Femur (tissue), 1 donor: ENCODE data around the gene S100A7A.

ENCODE experiments used
- DNase-seq: peaks from one replicate; pipeline ENCODE4 v3.0.0-alpha.2; 2017

S100A7A gene

DNA sequence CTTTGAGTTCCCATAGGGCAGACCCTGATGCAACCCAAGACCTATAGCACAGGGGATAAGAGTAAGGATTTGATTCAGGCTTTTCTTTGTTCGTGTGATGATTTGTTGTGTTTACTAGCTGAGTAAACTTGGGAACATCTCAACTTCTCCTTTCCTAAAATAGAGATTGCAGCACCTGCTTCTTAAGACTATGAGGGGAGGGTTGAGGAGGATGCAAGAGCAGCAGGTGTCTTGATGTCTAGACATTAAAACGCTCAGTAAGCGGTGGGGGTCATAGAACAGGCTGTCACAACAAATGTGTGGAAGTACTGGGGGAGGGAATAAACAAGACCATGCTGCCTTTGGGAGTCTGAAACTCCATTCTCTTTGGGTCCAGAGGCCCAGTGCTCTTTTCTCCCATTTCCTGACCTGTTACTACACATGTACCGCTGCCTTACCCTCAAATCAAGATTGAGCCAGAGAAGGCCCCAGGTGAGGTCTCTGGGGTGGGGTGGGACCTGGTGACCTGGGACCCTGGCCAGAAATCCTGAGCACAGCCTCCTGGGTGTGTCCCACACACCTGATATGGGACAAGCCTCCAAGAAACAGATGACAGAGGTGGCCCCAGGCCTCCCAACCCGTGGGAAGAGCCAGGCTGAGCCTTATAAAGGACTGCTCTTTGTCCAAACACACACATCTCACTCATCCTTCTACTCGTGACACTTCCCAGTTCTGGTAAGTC lies at the start of gene S100A7A:
S100A7A (plus strand) TSS at position 671 of the 721 bp plus-strand sequence. CDS start 1,563 bp downstream, outside the sequence.
- no peak for DNase-seq

DNA sequence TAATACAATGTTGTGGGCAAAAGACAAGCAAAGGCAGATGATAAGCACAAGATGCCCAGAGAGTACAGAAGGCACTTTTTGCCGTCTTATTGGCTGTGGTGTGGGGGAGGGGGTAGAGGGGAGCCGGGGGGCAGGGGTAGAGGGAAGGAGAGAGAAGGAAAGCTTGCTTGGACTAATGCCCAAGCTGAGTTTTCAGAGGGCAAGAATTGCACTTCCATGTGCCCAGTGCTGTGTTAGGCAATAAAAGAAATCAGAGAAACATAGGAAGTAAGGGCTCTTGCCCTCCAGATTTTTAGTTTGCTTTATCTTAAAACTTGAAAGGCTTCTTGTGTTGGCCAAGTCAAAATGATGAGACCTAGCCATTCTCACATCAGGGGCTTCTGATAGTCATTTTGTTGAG lies 49.2 kb upstream of the S100A7A start:
- no peak for DNase-seq

DNA sequence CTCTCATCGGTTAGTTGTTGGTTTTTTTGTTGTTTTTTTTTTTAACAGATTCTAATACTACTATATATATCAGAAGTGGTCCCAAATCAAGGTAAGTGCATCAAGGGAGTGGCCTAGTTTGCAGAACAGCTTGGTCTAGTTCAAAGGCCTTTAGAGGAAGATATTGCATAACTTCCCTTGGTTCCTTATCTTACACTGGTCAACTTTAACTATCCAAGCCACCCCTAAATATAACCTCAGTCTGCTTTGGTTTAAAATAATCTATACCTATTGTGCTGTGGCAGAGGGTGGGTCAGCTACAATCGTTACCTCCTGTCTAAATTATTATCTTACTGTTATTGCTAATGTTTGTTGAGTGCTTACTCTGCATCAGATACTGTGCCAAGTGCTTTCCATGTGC lies 47.8 kb upstream of the S100A7A start:
- DNase-seq: no peak

DNA sequence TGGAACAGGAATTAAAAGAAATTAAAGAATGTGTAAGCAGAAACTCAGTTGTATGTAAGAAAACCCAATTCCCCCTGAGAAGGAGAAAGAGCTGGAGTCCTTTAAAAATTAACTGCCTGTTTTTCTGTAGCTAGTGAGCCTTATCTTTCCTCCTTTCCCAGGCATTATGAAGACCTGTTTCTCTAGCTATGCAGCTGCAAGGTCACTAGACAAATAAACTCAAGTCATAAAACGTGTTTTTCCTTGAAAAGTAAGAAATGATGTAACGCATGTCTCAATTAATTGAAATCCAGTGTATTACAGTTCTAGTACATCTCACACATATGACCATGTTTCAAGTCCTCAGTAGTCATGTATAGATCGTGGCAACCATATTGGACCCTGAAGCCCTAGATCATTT lies 46.2 kb upstream of the S100A7A start:
- no peak for DNase-seq

DNA sequence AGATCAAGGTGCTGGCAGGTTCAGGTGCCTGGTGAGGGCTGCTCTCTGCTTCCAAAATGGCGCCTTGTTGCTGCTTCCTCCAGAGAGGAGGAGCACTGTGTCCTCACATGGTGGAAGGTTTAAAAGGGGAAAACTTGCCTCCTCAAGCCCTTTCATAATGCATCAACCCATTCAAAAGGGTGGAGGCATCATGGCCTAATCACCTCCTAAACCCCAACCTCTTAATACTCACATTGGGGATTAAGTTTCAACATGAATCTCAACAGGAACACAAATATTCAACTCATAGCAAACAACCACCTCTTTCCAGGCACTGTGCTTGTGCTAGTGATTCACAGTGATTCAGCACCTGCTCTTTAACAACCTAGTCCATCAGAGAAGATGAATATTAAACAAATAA lies 45.1 kb upstream of the S100A7A start:
- no peak for DNase-seq

DNA sequence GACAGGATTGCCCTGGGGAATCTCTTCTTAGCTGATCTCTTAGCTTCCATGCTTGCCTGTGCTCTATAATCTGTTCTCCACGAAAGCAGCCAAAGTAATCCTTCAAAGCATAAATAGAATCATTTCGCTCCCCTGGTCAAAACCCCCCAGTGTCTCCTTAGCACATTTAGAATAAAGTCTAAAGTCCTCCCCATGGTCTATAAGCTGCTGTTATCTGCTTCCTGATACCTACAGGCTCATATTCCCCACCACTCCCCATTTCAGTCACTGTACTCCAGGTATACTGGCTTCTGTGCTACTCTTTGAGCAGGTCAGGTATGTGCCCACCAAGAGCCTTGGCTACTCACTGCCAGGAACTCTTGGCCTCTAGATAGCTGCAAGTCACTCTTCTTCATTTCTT lies 43.7 kb upstream of the S100A7A start:
- DNase-seq: no peak

DNA sequence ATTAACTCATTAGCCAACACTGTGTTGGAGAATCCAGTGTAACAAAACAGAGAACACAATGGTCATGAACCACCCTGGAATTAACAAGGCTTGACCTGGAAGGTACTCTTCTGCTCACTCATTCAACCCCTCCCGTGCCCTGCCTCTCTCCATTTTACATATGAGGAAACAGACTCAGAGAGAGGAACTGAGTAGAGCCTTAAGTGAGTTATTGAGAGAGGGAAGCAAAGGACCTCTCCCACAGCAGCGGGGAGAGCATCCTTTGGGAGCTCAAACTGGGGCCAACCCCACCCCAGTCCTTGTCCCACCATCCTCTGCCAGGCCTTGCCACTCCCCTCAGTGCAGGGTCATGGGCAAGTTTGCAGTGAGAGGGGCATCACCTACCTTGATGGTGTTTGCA lies 42.2 kb upstream of the S100A7A start:
- no peak for DNase-seq

DNA sequence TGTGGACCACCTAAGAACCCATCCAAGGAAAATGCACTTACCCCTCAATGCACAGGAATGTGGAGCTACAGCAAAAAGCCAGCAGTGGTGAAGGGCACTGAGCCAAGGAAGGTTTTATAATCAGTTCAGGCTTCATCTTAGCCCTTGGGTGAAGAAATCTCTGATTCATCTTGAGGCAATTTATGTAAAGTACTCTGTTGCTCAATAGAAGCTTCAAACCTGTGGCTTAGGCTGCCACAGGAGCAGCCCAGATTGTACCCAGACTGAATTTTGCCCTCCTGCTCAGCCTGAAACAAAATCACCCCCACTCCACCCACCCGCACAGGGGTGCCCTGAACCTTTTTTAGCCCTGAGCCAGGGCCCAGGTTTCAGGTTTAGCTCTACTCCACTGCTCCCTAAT lies 40.8 kb upstream of the S100A7A start, which contains the start of gene S100A12:
S100A12 (minus strand) TSS at position 111 of the 400 bp plus-strand sequence. CDS start 1,029 bp downstream, outside the sequence.
- no peak for DNase-seq

DNA sequence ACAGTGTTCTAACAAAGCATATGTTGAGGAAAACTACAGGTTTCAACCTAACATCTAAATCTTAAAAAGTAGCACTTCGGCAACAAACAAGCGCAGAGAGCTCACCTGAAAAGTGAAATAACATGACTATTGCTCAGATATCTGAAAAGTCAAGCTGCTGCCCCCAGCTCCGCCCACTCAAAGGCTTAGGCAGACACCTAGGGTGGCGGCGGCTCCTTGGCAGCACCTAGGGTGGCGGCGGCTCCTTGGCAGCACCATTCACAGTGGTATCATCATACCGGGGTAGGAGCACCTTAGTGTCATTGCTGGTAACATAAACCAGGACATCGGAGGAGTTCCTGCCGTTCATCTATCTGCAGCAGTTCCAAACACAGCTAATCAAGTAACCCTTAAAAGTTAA lies 36.7 kb upstream of the S100A7A start:
- no peak for DNase-seq

DNA sequence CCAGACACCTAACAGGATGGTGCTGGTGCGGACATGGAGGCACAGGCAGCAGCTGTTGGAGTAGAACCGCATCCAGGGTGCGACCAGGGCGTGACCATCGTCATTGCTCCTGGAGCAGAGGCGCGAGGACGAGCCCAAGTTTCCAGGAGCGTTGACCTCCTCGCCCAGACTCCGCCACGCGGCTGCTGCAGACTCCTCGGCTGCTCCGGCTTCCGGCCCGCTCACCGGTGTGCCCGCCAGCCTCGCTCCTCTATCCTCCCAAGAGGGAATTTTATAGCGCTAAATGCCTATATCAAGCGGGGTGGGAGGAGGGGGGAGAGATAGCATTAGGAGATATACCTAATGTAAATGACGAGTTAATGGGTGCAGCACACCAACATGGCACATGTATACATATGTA lies 35.6 kb upstream of the S100A7A start:
- no peak for DNase-seq

DNA sequence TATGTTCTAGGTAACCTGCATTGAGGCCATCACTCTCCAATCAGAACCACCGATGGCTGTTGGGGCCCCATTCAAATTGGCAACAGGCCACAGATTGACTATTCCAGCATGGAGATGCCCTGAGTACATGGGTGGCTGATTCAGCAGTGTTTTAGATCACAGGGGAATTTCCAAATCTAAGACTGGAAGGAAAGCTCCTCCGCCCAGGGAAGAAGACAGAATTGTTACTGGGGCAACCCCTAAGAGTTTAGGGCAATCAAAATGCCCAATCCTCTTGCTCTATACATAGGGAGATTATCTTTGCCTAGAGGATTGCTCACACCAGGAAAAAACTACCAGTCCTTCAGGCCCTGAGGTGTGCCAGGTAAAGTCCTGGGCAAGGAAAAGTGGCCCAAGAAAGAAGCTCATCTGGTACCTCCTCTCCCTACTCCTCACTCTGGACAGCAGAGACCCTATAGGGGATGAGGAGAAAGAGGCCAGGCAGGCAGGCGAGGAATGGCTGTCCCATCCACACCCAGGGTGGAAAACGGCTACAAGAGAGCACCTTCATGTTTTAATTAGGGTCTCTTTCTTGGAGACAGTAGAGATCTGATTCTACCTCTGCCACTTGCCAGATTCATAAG lies 31.3 kb upstream of the S100A7A start:
- DNase-seq: no peak

DNA sequence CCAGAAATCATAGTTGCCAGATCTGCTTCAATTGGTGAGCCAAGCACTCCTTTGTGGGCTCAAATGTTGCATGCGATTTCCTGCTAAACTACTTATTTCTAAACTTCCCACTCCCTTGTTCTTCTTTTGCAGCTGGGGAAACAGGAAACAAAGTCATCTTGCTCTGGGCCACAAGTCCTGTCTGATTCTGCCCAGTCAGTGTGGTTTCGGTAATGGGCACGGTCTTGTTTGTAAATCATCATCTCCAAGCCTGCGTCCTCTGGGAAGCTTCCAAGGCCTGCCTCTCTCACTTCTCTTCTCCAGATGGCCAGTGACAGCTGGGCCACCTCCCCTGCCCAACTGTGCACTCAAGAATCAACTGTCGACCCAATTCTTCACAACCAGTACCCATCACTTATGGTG lies 29.8 kb upstream of the S100A7A start:
- peak; percentile 58 for DNase-seq

DNA sequence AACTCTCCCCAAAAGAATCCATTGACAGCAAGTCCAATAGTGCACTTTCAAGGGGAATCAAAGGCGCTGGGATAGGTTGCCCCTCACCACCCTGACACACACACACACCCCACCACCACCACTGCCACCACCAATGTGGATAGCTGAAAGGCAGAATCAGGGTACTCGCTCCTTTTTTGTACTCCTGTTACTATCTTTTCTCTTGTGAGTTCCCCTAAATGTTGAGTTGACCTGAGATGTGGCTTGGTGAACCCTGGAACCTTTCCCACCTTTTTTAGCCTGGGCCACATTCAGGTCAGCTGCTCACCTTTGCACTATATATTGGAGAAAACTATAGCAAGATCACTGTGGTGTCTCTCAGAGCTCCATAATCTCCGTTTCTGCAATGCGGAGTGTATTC lies 29.3 kb upstream of the S100A7A start:
- no peak for DNase-seq

DNA sequence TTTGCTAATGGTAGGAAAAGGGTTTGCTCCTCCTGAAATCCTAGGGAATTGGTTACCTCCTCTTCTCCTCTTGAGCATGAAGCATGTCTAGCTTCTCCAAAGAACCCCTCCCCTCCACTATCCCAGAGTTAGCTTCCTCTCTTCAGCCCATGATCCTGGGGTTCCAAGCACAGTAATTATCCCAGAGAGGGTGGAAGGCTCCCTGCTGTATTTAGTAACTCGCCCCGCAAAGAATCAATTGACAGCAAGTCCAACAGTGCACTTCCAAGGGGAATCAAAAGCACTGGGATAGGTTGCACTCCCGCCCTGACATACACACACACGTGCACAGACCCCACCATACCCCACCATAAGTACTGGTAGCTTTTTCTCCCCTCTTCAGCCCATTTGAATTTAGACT lies 28.5 kb upstream of the S100A7A start:
- no peak for DNase-seq

GRCh38 chr1:153389401-153389800 lies 26.9 kb upstream of the S100A7A start:
- no peak for DNase-seq

- no peak for DNase-seq
These were observed 26.1 kb upstream of the S100A7A start for GRCh38 chr1:153389973-153390879.

DNA sequence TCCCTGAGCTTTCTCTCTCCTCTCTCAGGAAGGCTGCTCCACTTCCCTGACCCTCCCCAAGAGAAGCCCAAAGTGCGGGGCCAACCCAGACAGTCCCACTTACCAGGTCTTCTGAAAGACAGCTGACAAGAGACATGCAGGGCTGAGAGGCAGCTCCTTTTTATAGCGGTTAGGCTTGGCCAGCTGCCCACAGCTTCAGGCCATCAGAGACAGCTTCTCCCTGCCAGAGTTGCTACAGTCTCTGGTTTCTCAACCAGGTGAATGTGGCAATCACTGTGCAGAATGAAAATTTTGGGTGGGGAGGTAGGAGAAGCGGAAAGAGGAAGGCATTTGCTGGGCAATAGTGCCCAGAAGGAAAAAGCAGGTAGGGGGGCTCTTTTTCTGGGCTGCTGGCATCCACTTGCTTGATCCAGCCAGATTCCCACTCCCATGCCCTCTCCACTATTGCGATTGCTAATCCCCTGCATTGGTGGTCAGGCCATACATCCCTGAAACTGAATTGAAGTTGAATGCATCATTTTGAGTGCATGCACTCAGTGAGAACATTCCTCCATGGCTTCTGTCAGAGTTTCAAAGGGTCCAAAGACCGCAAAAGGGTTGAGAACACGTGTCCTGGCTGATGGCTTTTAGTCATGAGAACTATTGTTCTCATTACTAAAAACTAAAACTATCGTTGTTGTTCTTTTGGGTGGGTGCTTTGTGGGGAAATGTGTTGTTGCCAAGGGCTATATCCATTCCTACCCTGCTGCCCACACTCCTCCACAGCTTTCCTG lies 25.2 kb upstream of the S100A7A start, which contains the start of gene S100A8:
S100A8 (minus strand) TSS at position 136 of the 773 bp plus-strand sequence. CDS start 538 bp downstream, outside the sequence.
- peak; percentile 67 for DNase-seq

DNA sequence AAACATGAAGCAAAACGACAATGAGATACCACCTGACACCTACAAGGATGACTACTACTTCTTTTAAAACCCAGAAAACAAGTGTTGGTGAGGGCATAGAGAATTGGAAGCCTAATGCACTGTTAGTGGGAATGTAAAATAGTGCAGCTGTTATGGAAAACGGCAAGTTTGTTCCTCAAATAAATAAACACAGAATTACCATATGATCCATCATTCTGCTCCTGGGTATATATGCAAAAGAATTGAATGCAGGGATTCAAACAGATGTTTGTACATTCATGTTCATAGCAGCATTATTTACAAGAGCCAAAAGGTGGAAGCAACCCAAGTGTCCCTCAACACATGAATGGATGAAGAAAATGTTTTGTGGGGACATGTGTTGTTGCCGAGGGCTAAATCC lies 24.1 kb upstream of the S100A7A start:
- DNase-seq: no peak

- DNase-seq: no peak
These were observed 23.5 kb upstream of the S100A7A start for GRCh38 chr1:153392822-153393221.

DNA sequence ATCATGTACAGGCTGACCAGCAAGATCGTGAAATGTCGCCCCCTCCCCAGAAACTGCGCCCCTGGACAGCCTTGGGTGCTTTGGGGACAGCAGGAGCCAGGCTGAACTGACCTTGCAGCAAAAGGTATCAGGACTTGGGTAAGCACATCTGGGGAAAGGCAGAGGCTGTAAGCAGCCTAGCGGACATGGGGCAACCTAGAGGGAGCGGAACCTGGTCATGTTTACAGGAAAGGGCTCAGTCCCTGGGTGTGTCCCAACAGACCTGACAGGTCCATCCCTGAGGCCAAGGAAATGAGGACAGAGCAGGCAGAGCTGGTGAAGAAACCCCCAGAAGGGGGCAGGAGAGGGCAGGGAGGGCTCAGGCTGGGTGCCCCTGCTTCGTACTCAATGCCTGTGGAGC lies 22.4 kb upstream of the S100A7A start:
- peak; percentile 31 for DNase-seq

GRCh38 chr1:153394391-153394790 lies 21.9 kb upstream of the S100A7A start:
- no peak for DNase-seq

GRCh38 chr1:153395136-153395685 lies 21.1 kb upstream of the S100A7A start:
- DNase-seq: no peak
